Left colon (tissue), 2 donors: ENCODE measurements around the gene MDM1. TPM values are rescaled to one million over a fixed set of nuclear protein-coding genes. Genes with fewer than 3 reads are reported as not detected.

Experiments
- ATAC-seq: fragments of 200-7000 bp; cut with Tn5 transposase; one replicate; pipeline ENCODE4 v1.9.1; 2020; ENCODE audit warnings: mild to moderate bottlenecking, moderate library complexity
- DNase-seq, 2 donors: peaks; one replicate each; pipeline ENCODE4 v3.0.0-alpha.2; 2020
- intact Hi-C, 2 donors: fragments of 100-400 bp; cut with DNase I in 1 of 2; cut with micrococcal nuclease in 1 of 2; formaldehyde crosslinking; loops; one replicate each; pipeline versions ENCODE4 v1.11.2 to v1.14.0; 2022; cut with DNase I, micrococcal nuclease
- long read RNA-seq: library from polyadenylated mRNA; unstranded; transcript quantifications from one replicate; pipeline ENCODE4 v2.0.0, GENCODE V29; 2021
- total RNA-seq, 2 donors: library from RNA; stranded (reverse); fragmentation: NEBNext Ultra II Directional; extraction: Animal tissue kit (Norgen Biotek cat#: 25700); gene quantifications; one replicate each; pipeline ENCODE4 v1.2.1, GENCODE V29; 2021
- donor health status: DM: no; HTN: no; CAD: no.
- donor health status: DM: yes; HTN: yes; CAD: no.

MDM1 gene, protein sequence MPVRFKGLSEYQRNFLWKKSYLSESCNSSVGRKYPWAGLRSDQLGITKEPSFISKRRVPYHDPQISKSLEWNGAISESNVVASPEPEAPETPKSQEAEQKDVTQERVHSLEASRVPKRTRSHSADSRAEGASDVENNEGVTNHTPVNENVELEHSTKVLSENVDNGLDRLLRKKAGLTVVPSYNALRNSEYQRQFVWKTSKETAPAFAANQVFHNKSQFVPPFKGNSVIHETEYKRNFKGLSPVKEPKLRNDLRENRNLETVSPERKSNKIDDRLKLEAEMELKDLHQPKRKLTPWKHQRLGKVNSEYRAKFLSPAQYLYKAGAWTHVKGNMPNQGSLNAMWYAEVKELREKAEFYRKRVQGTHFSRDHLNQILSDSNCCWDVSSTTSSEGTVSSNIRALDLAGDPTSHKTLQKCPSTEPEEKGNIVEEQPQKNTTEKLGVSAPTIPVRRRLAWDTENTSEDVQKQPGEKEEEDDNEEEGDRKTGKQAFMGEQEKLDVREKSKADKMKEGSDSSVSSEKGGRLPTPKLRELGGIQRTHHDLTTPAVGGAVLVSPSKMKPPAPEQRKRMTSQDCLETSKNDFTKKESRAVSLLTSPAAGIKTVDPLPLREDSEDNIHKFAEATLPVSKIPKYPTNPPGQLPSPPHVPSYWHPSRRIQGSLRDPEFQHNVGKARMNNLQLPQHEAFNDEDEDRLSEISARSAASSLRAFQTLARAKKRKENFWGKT
- 10 to 100 TPM in 1 of 2 donors, 1 to 10 TPM in 1; 6.6 to 11.6 TPM for total RNA-seq
- long read RNA-seq, partial matches to known transcripts, result 1 of 9 reads
- long read RNA-seq, other reads (novel, unspliced or antisense), result 4 of 9 reads

DNA sequence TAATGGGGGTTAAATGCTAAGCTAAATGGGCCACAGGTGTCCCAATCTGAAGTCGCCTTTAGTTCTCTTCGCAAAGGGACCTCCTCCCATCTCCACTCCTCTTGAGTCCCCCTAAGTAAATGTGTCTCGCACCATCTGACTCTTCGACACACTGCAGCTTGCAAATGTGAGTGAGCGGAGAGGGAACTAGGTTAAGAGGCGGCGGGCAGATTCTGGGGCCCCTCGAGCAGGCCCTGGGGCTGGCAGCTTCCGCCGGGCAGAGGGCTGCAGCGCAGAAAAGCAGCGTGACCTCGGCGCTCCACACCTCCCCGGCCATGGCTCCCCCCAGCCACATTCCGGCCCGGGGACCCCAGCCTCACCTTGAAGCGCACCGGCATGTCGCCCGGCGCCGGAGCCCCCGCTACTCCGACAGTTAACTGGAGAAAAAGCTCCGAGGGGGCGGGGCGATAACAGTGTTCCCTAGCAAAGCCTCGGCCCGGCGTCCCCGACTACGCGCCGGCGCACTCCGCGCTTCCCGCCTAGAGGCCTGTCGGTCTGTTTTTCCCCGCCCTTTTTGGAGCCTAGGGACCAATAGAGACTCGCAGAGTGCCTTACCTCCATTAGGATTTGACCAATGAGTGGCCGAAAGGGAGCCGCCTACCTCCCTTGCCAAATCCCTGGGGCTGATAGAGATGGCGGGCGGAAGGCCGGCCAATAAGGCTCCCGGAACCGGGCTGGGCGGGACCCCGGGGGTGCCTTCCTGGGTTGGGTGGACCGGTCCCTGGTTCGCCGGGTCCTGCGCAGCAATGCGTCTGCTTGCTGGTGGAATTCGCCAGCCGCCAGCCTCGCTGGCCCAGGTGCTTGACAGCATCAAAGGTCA, at the start of gene MDM1:
Gene MDM1, minus strand, starts transcription at position 494 of the 859 bp plus-strand sequence. Its CDS starts 117 bp downstream, at position 377.
- intact Hi-C loops, result no loop called here
- DNase-seq (peak; percentile 98), ATAC-seq (peak; percentile 96)

DNA sequence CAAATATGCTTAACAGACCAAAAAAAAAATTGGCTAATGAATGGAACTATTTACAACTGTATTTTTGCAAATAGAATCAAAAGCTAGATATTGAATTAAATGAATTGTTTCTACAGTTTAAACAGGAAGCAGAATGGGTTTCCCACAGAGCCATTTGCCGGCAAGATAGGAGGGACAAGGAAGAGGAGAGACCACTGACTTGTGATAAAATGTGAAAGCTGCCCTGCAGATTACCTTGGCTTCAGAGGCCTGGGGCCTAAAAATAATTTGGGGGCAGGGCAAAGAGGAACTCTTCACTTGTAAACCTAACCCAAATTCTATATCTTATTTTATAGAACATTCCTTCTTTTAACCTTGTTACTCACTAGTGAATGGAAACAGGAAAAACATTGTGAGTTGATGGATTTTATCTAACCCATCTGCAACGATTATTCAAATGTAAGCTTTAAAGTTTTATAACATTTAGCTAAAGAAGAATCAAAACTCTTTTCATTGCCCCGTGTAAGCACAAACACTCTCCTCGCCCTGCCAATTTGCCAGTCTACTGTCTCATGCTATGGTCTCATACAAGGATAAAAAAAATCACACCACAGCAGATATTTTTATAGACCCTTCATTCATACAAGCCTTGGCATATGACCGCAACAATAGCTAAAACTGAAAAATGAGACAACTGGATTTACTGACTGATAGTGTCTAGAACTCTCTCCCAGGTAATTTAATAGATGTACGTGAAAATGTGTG, 49.5 kb upstream of the MDM1 start:
- ATAC-seq (no peak), DNase-seq (no peak)
- intact Hi-C loops, result no loop called here

DNA sequence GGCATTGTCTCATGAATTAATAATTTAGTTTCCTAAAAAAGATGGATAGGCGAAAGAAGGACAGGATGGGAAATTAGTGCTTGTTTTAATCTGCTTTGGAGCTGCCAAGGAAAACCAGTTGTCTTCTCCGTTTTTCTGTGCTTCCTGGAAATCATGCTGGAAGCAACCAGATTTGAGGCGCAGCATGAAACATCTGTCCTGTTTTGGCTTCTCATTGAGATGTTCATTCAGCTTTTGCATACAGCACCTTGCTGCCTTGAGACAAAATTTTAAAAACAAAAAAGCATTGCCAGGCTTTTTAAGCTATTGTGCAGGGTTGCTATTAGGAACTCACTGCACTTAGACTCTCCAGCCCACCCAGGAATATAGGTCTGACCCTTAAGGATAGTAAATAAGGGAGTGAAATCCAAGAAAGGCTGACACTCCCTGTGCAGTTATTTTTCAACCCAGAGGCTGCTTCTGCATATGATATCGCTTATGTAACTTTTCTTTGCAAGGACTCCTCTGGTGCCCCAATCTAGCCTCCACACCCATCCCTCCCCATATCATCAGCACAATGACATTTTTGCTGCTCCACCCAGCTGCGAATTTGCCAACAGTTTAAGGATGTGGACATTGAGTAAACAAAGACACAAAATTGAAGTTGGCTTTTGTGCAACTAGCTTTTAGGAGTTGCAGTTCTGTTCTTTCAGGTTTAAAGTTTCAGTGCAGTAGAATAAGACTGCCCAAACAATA, 46.9 kb upstream of the MDM1 start:
- intact Hi-C loops, result no loop called here
- DNase-seq (peak; percentile 39 to 55), ATAC-seq (peak; percentile 94)

- ATAC-seq, result no peak
- intact Hi-C loops, result no loop called here
- no peak for DNase-seq
Observed at GRCh38 chr12:68377881-68378280, 45.7 kb upstream of the MDM1 start.

- intact Hi-C loops, result no loop called here
- ATAC-seq, result no peak
- no peak for DNase-seq
Observed at GRCh38 chr12:68376901-68377300, 44.7 kb upstream of the MDM1 start.

DNA sequence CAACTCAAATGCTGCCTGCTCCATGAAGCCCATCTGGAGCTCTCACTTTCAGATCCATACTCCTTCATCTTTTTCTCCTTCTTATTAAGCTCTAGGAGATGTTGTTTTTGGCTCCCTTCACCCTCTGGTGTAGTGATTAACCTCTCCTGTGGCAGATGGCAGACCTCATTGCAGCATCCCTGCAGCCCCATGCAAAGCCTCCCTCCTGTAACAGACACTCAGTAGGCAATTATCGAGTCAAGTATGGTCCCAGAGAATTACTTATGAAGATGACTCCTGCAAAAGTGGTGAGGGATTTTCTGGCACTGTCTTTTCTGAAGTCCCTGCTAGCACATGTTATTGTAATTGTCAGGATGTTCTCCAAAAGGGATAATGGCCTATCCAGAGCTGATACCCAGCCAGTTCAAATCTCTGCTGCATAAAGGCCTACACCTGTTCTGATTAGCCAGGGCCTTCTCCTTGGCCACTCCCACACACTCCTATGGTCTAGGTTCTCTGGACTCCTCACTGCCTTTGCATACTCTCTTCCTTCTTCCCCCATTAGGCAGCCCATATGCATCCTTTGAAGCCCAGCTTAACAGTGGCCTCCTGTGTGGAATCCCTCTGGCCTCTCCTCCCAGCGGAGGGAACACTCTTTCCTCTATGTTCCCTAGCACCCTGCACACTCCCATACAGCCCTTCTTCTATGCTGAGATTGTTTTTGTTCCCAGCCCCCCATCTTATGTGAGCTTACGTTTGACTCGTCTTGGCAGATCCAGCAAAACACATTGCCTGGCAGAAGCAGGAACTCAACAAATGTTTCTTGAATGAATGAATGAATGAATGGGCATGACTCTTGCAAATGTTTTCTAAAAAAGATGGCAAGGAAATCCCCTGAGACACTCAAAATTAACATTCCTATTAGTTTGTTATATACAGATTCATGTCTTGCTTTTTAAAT, 43.9 kb upstream of the MDM1 start:
- DNase-seq (no peak), ATAC-seq (no peak)
- intact Hi-C loops, result no loop called here

DNA sequence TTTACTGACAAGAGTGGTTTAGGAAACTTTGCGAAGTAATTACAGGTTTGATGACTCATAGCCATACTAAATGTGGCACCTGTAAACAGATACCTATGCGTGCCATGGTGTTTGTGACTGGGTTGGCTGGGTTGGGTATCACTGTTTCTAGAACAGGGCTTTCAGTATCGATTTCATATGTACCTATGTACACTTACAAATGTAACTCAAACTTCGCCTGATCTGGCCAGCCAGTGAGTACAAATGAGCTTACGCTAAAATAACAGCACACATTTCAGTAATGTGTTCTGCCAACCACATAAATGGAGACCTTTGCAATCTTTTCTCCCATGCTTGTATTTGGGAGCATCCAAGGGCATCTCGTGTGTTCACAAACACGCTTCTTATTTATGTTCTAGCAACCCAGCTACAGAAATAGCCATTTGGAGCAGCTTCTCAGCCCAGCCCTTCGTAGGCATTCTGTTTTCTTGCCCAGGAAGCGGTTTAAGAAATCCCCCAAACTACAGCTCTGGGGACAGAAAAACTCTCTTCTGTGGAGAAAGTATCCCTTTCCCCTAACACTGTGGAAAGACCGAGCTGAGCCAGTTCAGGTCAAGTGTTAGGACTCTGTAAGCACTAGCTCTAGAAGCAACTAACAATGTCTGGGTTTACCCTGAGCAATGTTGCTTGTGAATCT, 42.3 kb upstream of the MDM1 start:
- intact Hi-C loops, result no loop called here
- peak; percentile 52 for ATAC-seq
- no peak for DNase-seq

- DNase-seq, result no peak
- intact Hi-C loops, result no loop called here
- ATAC-seq, result no peak
Observed at GRCh38 chr12:68370667-68371066, 38.5 kb upstream of the MDM1 start.

GRCh38 chr12:68370006-68370590, 37.9 kb upstream of the MDM1 start:
- no peak for DNase-seq
- ATAC-seq, result no peak
- intact Hi-C loops, result no loop called here

DNA sequence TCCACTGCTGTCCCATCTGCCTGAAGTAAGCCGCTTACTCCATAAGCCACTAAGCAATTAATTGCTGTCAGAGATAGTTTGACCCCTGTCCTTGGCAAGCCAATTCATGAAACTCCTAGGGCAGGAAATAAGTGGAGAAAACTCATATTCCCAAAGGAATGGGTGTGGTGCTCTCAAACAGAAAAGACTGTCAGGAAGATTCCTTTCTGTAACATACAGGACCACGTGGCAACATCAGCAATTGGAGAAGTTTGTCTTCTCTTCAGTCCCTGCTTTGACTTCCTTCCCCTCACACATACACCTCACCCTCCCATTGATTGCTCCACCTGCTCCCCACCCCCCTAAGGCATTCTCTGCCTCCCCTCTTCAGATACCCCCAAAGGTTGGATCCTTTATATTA, 36.2 kb upstream of the MDM1 start:
- no peak for ATAC-seq
- intact Hi-C loops, result loop anchor here in 1 of 2 donors (10.0 kb wide), 1 partner anchor 316 kb away; the partner anchor contains the start of gene NUP107
- no peak for DNase-seq

DNA sequence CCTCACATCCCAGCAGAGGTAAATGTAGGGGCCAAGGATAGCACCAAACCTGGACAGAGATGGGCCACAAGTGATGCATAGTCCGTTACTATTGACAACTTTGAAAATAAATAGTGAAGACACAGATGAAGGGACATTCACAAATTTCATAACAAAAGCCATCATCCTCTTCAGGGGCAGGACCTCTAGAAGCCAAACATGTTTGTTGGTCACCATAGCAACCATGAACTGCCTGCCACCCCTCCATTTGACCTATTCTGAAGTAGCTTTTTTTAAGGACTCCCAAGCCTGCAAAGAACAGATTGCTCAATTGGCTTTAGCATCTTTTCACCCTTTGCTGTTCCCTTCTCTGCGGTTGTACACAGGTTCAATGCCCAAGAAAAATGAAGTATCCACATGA, 35.7 kb upstream of the MDM1 start:
- ATAC-seq (no peak), DNase-seq (no peak)
- intact Hi-C loops, result loop anchor here in 1 of 2 donors (10.0 kb wide), 1 partner anchor 317 kb away; the partner anchor contains the start of gene NUP107

DNA sequence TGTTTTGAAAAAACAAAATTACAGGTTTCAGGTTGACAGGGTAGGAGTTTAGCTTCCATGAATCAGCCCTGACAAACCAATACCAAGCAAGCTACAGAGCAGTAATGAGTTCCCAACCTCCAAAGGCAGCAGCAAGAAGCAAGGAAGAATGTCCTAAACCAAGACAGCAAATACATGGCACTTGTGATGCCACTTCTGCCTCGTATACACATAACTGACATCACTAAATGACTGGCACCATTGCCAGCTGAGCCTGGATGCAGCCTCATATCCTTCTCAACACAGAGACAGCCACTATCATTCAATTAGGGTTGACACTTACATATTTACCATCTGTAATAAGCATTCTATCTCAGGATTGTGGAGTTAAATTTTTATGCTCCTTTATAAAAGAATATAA, 35.0 kb upstream of the MDM1 start:
- ATAC-seq (no peak), DNase-seq (no peak)
- intact Hi-C loops, result loop anchor here in 1 of 2 donors (10.0 kb wide), 1 partner anchor 318 kb away; the partner anchor contains the start of gene NUP107

DNA sequence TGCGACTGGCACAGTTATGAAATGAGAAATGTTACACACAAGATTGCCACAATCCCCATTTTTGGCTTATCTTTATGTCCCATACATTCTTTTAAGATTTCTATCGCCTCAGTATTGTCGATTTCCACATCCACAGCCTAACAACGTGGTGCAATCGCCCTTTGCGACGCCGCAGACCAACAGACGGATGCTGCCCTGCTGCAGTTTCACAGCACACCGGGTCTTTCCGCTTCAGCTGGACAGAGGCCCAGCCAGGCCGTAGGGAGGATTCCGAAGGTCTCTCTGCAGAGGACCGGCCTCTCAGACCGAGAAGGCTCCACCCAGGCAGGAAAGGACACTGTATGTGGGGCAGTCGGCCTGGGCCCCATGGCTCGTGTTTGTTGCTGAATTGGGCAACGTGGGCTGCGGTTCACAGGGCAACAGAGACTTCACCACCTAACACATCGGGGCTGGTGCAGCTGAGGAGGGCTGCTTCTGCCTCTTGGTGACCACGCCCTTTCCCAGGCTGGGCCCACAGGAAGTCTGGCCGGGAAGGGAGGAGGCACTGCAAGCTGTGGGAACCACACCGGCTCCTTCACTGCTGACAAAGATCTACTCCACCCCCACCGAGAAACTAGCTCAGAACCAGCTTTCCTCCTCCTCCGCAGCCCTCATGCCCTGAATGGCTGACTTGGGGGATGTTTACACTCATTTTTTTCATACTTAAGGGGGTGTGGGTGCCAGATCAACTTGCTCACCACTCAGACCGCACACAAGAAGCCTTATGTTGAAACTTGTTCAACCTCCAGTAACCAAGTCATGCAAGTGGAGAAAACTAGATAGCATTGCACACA, 32.9 kb upstream of the MDM1 start:
- peak; percentile 98 for ATAC-seq
- intact Hi-C loops, result loop anchor here in 1 of 2 donors (10.0 kb wide), 1 partner anchor 320 kb away; the partner anchor contains the start of gene NUP107
- DNase-seq, result peak; percentile 89 to 95

- ATAC-seq, result no peak
- DNase-seq, result no peak
- intact Hi-C loops, result loop anchor here in 1 of 2 donors (10.0 kb wide), 1 partner anchor 320 kb away; the partner anchor contains the start of gene NUP107
Observed at GRCh38 chr12:68364328-68364727, 32.2 kb upstream of the MDM1 start.
